ENCODE results near the gene PTGDR2. TPM values are rescaled to one million over a fixed set of nuclear protein-coding genes. Genes with fewer than 3 reads are reported as not detected.

The PTGDR2 gene
- total and polyA plus RNA-seq, 4 donors, result 0.08 to 7.1 (median 0.32) TPM

- TF ChIP-seq CTCF (IDR thresholded peaks at IDR 0.05; ENCODE audit: low read depth, low read length, missing input control) (no peak), RAD21 (IDR thresholded peaks at IDR 0.05) (no peak), NR2F2 (IDR thresholded peaks at IDR 0.05) (no peak), FOXA1 (IDR thresholded peaks at IDR 0.05) (no peak), TAF1 (conservative IDR thresholded peaks at IDR 0.05) (no peak), FOXA2 (IDR thresholded peaks at IDR 0.05) (no peak), JUND (IDR thresholded peaks at IDR 0.05) (no peak), EGR1 (IDR thresholded peaks at IDR 0.05; ENCODE audit: low read depth in 2 of 2) (no peak), GABPA (IDR thresholded peaks at IDR 0.05 in 1 of 2, conservative IDR thresholded peaks at IDR 0.05 in 1 of 2) (no peak)
Measured at GRCh38 chr11:60842668-60843600, 12.8 kb downstream of the PTGDR2 start (continued).

GRCh38 chr11:60841797-60842667, 13.7 kb downstream of the PTGDR2 start, which contains the start of gene CCDC86:
Gene CCDC86, plus strand, starts transcription at chr11:60842113. Its CDS starts 12 bp downstream, at chr11:60842125.
- H3K9me3 ChIP-seq (ENCODE audit: control insufficient read depth in 4 of 4, low read length in 3 of 4), result no peaks in the 10 kb centered on the region
- no peaks in the 10 kb centered on the region for H3K36me3 ChIP-seq (ENCODE audit: control insufficient read depth in 4 of 4, insufficient read depth in 3 of 4, low read depth in 1 of 4, low read length in 3 of 4)
- H3K27ac ChIP-seq (ENCODE audit: low read depth in 1 of 2, low read length in 2 of 2), result peak within 1 kb of the TSS; percentile 45 to 58
- WGBS, result 1% methylated on average over 57 of the region's 57 CpGs
- TF ChIP-seq MAX (IDR thresholded peaks at IDR 0.05) (peak; percentile 100), JUND (IDR thresholded peaks at IDR 0.05) (peak in 1 of 2 donors; percentile 36), HNF4G (IDR thresholded peaks at IDR 0.05) (no peak), TAF1 (conservative IDR thresholded peaks at IDR 0.05) (no peak), CTCF (IDR thresholded peaks at IDR 0.05; ENCODE audit: low read depth, low read length, missing input control) (no peak), SP1 (IDR thresholded peaks at IDR 0.05) (peak; percentile 78), NR2F2 (IDR thresholded peaks at IDR 0.05) (no peak), RXRA (IDR thresholded peaks at IDR 0.05) (peak in 1 of 2 donors; percentile 46), ZBTB33 (IDR thresholded peaks at IDR 0.05) (no peak), FOXA2 (IDR thresholded peaks at IDR 0.05) (no peak), ATF3 (IDR thresholded peaks at IDR 0.05) (no peak), EGR1 (IDR thresholded peaks at IDR 0.05; ENCODE audit: low read depth in 2 of 2) (no peak), YY1 (IDR thresholded peaks at IDR 0.05) (peak; percentile 99), FOXA1 (IDR thresholded peaks at IDR 0.05) (no peak), HNF4A (conservative IDR thresholded peaks at IDR 0.05) (peak in 1 of 2 donors; percentile 38), RAD21 (IDR thresholded peaks at IDR 0.05) (no peak), REST (IDR thresholded peaks at IDR 0.05) (peak; percentile 15), GABPA (IDR thresholded peaks at IDR 0.05 in 1 of 2, conservative IDR thresholded peaks at IDR 0.05 in 1 of 2) (peak in 1 of 2 donors; percentile 81)
- H3K27me3 ChIP-seq (ENCODE audit: control insufficient read depth in 4 of 4, insufficient read depth in 4 of 4, low read length in 3 of 4), result no peaks in the 10 kb centered on the region
- H3K9ac ChIP-seq (ENCODE audit: low read depth in 1 of 2, low read length in 2 of 2), result peak within 1 kb of the TSS; percentile 42 to 90
- DNase-seq (ENCODE audit: low spot score), result peak; percentile 96
- peak within 1 kb of the TSS; percentile 74 to 96 (median 91) for H3K4me3 ChIP-seq (ENCODE audit: low read depth in 1 of 3, low read length in 3 of 3)
- H3K4me1 ChIP-seq (ENCODE audit: control insufficient read depth in 4 of 4, insufficient read depth in 4 of 4, low read length in 3 of 4), result peaks cover 4 to 28% (median 19%) of the 10 kb centered on the region in 4 donors

Measured in liver (tissue), 9 donors.